ENCODE results near the gene ADARB2.
"Not testable (repeated sequence)": the region's sequence is repeated elsewhere in the genome, so short reads cannot be mapped to it uniquely, and the experiment has no call there.

Gene ADARB2

GRCh38 chr10:1538531-1539061 lies 198.7 kb downstream of the ADARB2 start:
- no peak for DNase-seq

GRCh38 chr10:1538121-1538520 lies 199.2 kb downstream of the ADARB2 start:
- DNase-seq: no peak

GRCh38 chr10:1537449-1537848 lies 199.9 kb downstream of the ADARB2 start:
- not testable (repeated sequence) for DNase-seq

- no peak for DNase-seq
These were observed 201.0 kb downstream of the ADARB2 start for GRCh38 chr10:1536341-1536740.

GRCh38 chr10:1535301-1535965 lies 201.9 kb downstream of the ADARB2 start:
- DNase-seq: no peak

GRCh38 chr10:1534820-1535219 lies 202.5 kb downstream of the ADARB2 start:
- no peak for DNase-seq

GRCh38 chr10:1532636-1533035 lies 204.7 kb downstream of the ADARB2 start:
- DNase-seq: no peak

GRCh38 chr10:1531883-1532597 lies 205.3 kb downstream of the ADARB2 start:
- no peak for DNase-seq

- no peak for DNase-seq
These were observed 206.3 kb downstream of the ADARB2 start for GRCh38 chr10:1530871-1531517.

- DNase-seq: no peak
These were observed 207.4 kb downstream of the ADARB2 start for GRCh38 chr10:1529806-1530413.

GRCh38 chr10:1527951-1528350 lies 209.4 kb downstream of the ADARB2 start:
- no peak for DNase-seq

- no peak for DNase-seq
These were observed 210.8 kb downstream of the ADARB2 start for GRCh38 chr10:1526436-1527055.

GRCh38 chr10:1525354-1526162 lies 211.8 kb downstream of the ADARB2 start:
- no peak for DNase-seq

GRCh38 chr10:1524540-1524939 lies 212.8 kb downstream of the ADARB2 start:
- no peak for DNase-seq

- DNase-seq: no peak
These were observed 214.1 kb downstream of the ADARB2 start for GRCh38 chr10:1523221-1523620.

GRCh38 chr10:1522237-1522636 lies 215.1 kb downstream of the ADARB2 start:
- no peak for DNase-seq

- DNase-seq: no peak
These were observed 215.6 kb downstream of the ADARB2 start for GRCh38 chr10:1521741-1522140.

- no peak for DNase-seq
These were observed 216.3 kb downstream of the ADARB2 start for GRCh38 chr10:1520909-1521565.

GRCh38 chr10:1519391-1519790 lies 217.9 kb downstream of the ADARB2 start:
- DNase-seq: no peak

- no peak for DNase-seq
These were observed 219.6 kb downstream of the ADARB2 start for GRCh38 chr10:1517684-1518083.

- DNase-seq: no peak
These were observed 220.7 kb downstream of the ADARB2 start for GRCh38 chr10:1516492-1517165.

All from CD4-positive, alpha-beta T cell treated with Interferon gamma for 1 hour (primary cell).